EL (cell line): Measurements from ENCODE around the gene XRN2.
"Not testable (repeated sequence)": the region's sequence is repeated elsewhere in the genome, so short reads cannot be mapped to it uniquely, and the experiment has no call there.

ENCODE experiments used
- DNase-seq: peaks from one replicate; pipeline ENCODE4 v3.0.0-alpha.2; 2016

XRN2 gene

DNA sequence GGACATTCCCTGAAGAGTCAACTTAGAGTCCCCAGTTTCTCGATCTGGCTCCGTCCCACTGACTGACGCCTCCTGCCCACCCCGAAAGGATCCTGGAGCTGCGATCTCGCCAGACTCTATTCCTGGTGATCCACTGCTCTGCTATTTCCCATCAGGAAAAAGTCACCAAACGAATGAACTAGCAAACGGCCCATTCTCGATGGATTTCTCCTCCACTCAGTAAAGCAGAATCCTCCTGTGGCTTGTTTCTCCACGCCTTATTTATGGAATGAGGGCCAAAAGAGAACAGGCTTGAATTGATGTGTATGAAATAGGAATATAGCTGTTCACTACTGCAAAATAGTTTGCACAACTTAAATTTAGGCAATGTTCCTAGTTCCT is 88.8 kb downstream of the XRN2 start:
- DNase-seq: no peak

DNA sequence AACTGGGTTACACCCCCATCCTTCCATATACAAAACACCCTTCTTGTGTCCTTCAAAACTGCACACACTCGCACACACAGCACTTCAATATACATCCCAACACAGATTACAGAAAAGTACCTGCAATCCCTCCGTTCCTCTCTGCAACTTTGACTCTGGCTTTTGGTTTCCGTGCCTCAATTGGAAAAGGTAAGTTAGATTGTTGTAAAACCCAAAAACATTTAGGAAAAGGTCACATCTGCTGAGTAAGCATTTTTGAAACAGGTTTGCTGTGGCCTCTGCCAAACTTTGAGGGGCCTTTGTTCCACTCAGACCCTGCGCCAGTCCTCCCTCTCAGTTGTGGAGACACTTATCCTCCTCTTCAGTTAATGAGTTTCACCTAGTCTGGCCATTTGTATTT is 90.0 kb downstream of the XRN2 start:
- no peak for DNase-seq

DNA sequence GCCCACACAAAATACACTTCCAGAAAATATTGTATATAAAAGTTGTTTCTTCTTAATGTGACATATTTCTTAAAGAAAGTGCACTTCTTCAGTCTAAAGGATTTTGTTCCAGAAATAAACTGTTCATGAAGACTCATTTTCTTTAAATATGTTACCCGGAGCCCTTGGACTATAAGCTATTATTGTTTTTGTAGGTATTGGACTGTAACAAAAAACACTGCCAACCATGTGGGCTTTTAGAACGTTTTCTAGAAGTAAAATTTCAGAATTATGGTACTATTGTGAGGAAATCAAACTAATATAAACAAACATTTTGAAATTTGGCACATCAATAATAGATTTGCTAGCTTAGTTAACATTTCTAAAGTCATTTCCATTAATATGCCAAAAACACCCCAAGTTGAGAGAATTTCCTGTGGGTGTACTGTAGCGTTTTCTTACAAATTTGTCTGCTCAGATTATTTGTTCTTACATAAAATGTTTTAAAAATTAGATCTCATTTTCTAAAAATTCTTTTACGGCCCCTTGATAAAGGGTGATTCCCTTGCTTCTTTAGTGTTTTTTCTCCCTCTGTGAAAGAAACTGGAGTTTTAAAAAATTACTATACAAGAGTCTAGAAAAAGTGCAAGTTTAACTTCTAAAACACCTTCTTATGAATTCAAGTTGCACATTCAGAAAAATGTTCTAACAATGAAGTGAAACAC is 90.8 kb downstream of the XRN2 start:
- DNase-seq: no peak

DNA sequence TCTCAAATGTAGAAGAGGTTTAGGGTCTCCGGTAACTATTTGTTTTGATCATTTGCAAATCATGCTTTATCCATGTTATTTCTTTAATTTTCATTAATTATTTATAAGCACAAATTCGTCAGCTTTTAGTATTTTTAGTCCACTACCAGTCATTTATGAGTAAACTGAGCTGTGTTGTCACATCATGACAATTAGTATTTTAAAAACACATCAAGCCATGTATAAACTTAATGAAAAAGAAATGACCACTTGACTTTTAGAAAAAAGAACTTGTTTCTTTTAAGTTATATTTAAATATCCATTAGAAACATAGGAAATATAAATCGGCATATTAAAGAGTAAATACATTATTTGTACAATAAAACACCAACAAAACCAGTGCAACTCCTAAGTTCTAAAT is 91.4 kb downstream of the XRN2 start:
- DNase-seq: no peak

DNA sequence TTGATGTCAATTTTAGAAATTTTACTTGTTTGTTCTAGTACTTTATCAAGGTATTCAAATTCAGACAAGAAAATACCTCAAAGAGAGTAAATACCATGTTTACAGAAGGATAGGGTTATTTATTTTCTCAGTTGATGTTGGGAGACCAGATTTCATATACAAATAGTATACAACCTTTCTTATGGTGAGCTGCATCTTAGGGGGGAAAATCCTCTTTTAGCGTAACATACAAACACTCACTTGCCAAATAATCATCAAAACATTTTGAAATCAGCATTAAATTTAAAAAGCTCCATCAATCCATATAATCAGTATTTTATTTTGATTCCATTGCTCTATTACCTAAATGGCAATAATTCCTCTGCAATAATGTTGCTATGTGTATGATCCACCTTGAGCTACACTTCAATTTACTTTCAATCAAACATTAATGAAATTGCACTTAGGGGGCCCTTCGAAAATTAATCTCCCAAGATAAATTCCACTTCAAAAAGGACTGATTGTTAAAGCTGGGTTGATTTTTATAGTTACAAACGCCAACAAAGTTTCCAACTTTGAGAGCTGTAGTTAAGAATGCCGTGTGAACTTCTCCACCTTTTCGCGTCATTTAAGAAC is 92.0 kb downstream of the XRN2 start:
- no peak for DNase-seq

DNA sequence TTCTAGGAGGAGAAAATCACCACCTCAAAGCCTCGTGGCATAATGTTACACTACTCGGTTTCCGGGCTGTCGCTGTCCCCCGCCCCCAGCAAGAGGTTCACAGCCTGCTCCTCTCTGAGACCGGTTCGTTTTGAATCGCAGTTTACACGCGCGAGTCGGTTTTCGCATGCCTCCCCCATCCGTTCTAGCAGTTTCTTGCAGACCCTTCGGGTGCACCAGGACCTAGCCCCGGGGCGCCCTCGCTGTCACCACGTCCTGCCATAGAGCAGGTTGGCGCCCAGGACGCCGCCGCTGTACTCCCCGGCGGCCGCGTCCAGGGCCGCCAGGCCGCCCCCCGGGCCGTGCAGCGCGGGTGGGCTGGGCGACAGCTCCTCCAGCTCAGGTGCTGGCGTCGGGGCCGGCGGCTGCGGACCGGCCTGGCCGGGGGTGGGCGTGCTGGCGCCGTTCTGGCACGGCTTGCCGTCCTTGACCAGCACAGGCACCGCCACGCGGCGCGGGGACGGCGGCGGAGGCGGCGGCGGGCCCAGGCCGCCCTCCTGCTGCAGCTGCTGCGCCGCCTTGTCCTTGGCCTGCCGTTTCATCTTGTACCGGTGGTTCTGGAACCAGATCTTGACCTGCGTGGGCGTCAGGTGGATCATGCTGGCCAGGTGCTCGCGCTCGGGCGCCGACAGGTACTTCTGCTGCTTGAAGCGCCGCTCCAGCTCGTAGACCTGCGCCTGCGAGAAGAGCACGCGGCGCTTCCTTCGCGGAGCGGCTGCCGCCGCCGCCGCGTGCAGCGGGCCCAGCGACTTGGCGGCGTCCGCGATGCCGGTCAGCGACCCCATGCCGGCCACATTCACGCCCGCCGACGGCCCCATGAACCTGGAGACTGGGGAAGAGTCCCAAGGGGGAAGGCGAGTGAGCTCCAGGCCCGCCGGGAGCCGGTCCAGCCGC is 92.8 kb downstream of the XRN2 start:
- no peak for DNase-seq

DNA sequence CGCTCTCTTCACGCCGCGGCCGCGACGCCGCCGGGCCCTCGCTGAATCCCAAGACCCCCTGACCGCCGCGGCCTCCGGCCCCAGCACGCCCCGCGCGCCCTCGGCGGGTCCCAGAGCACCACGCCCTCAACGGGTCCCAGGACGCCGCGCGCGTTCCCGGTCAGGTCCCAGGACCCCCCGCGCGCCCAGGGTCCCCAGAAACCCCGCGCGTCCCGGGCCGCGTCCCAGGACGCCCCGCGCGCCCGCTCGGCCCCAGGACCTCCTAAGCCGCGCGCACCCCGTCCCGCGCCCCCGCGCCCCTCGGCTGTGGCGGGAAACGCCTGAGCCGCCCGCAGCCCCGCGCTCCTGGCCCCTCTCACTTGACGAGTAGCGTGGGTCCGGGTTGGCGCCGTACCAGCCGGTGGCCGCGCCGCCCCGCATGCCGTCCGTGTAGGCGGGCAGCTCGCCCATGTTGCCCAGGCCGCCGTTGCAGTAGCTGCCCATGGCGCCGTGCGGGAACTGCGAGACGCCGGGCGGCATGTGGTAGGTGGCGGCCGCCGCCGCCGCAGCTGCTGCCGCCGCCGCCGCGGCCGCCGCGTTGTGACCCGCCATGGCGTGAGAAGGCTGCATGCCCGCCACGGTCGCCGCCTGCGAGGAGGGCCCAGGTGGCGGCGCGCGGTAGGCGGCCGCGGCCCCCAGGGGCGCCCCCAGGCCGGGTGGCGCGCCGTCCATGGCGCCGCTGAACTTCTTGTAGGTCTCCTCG is 93.6 kb downstream of the XRN2 start:
- DNase-seq: peak; percentile 23

DNA sequence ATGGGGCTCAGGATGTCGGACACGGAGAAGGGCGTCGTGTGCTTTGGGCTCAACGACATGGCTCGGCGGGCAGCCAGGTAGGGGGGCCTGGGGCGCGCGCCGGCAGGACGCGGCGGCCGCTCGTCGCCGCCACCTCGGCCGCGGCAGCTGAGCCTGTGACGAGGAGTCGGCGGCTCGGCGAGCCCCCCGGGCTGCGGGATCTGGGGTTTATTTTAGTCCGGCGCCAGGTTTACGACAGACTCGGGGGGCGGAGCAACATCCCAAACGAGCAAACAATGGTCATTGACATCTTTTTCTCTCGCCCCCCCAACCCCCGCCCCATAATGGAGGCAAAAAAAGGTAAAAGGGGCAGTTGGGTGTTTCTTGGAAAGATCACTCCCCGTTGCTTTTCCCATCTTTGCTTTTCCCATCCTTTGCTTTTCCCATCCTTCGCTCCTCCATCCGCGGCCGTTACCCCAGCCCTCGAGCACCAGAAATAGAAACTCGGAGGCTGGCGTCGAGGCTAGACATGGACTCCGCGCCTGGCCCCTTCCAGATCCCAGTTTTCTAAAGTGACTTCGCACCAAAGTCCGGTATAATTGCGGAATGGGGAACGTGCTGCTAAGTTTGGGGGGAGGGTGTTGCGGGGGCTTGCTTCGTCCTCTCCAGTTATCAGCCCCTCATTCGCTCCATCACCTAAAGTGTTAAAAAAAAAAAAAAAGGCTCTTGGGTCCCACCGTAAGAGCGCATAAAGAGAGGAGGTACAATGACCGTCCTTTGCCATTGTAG is 94.4 kb downstream of the XRN2 start, which contains the start of gene NKX2-4:
TSS of gene NKX2-4 (minus strand) at position 186 of the 768 bp plus-strand sequence. CDS start at position 59, 127 bp downstream.
- DNase-seq: no peak

DNA sequence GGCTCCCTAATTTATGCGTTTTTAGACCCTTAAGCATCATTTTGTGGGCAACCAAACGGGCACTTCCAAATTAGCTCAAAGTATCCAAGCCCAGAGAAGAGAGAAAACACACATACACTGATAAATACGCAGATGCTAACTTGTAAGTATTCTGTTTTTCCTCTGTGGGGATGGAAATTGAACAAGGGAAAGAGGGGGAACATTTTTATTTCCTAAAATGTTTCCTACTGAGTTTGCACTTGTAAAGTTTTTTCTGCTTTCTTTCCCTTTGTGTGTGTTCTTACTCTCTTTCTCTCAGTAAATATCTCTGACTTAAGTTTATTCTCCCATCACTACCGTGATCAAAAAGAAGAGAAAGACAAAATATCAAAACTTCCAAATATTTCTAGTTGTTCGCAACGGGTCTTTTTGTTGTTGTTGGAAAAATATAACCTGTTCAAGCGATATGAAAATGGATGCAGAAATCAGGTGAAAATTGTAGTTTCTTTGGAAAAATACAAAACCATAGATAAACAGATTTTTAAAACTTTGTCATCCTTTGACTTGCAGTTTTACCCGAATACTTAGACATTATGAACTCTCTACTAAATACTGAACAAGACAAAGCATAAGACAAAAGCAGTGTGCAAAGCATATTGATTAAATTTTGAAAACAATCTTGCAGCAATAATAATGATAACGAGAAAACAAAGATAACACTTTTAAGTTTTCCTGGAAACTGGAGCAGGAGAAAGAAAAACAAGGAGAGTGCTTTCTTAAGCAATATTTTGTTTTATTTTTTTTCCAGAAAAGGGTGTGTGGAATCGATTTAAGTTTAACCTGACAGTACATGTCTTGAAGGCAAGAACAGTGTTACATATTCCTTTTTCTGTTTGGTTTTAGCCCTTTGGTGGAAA is 95.2 kb downstream of the XRN2 start:
- DNase-seq: no peak

DNA sequence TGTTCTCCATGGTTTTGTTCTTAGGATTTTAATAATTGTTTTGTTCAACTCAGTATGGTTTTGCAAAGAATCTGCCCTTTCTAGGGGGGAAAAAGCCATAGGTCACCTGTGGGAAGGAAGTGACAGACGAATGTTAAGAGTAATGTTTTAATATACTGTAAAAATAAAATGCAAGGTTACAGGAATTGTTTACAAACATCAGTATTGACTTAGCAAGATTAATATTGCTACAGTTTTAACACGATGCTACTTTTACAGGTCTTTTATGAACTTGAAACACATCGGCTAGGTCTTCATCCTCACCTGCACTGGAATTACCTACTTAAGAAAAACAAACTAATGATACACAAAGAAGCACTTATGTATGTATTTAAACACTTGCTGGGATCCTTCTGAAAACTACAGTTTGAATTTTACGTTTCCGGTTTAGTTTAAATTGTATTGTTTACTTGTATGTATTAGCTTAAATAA is 95.9 kb downstream of the XRN2 start:
- no peak for DNase-seq

DNA sequence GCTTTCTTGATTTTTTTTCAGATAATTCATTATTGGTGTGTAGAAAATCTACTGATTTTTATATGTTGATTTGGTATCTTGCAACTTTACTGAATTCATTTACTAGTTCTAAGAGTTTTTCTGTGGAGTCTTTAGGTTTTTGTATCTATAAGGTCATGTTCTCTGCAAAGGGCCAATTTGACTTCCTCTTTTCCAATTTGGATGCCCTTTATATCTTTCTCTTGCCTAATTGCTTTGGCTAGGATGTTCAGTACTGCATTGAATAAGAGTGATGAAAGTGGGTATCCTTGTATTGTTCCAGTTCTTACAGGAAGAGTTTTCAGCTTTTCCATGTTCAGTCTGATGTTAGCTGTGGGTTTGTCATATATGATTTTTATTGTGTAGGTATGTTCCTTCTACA is 108.6 kb downstream of the XRN2 start:
- no peak for DNase-seq

DNA sequence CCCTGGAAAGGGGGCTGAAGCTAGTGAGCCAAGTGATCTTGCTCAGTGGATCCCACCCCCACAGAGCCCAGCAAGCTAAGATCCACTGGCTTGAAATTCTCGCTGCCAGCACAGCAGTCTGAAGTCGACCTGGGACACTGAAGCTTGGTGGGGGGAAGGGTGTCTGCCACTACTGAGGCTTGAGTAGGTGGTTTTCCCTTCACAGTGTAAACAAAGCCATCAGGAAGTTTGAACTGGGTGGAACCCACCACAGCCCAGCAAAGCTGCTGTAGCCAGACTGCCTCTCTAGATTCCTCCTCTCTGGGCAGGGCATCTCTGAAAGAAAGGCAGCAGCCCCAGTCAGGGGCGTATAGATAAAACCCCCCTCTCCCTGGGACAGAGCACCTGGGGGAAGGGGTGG is 110.9 kb downstream of the XRN2 start:
- not testable (repeated sequence) for DNase-seq

DNA sequence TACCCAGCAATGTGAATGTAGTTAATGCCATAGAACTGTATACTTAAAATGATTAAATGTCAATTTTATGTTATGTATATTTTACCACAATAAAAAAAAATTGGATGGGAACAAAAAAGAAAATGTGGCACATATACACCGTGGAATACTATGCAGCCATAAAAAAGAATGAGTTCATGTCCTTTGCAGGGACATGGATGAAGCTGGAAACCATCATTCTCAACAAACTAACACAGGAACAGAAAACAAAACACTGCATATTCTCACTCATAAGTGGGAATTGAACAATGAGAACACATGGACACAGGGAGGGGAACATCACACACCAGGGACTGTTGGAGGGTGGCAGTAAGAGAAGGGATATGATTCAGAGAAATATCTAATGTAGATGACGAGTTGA is 116.0 kb downstream of the XRN2 start:
- not testable (repeated sequence) for DNase-seq

DNA sequence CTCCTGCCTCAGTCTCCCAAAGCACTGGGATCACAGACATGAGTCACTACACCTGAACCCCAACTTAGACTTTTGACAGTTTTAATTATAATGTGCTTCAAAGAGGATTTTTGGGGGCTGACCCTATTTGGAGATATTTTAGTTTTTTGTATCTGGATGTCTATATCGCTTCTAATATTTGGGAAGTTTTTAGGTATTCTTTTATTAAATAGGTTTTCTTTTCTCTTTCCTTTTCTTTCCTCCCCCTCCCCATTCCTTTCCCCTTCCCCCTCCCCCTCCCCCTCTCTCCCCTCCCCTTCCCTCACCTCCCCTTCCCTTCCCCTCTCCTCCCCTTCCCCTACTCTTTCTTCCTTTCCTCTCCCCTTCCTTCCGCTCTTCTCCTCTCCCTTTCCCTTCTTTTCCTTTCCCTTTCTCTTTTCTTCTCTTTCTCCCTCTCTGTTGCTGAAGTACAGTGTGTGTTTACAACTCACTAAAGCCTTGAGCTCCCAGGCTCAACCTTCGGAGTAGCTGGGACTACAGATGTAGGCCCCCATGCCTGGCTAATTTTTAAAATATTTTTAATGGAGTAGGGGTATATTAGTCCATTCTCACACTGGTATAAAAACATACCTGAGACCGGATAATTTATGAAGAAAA is 118.6 kb downstream of the XRN2 start:
- DNase-seq: no peak

DNA sequence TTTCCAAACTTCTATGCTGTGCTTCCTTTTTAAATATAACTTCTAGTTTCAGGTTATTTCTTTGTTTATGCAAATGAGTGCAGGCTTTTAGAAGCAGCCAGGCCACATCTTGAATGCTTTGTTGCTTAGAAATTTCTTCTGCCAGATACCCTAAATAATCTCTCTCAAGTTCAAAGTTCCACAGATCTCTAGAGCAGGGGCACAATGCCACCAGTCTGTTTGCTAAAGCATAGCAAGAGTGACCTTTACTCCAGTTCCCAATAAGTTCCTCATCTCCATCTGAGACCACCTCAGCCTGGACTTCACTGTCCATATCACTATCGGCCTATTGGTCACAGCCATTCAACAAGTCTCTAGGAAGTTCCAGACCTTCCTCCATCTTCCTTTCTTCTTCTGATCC is 120.6 kb downstream of the XRN2 start:
- not testable (repeated sequence) for DNase-seq

DNA sequence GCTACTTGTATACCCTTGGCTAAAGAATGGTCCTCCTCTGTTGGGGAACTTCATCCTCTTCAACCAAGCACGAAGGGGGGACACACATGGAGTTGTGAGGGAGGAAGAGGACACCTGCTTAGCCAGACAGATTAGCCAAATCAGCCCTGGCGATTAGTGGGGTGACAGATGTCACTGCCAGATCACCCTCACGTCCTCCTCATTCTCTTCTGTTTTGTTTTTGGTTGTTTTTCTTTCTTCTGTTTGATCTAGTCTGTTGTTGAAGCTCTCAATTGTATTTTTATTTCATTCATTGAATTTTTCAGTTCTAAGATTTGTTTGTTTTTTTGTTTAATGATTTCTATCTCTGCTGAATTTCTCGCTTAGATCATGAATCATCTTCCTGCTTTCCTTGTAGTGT is 121.7 kb downstream of the XRN2 start:
- no peak for DNase-seq

DNA sequence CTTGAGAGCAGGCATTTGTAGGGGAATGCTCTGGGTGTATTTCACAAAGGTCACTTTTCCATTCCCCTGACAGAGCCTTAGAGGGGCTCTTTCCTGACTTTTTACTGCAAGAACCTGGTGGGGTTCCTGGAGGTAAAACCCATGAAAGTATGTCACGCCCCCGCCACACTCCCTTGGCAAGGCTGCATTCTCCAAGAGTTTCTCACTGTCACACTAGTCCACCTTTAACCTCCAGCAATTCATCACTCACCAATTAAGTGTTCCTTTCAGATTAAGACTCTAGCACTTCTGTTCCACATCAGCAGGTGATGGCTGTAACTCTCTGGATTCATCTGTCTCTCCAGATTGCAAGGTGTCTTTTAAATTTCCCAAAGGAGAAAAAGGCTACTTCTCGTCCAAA is 126.9 kb downstream of the XRN2 start:
- DNase-seq: no peak

DNA sequence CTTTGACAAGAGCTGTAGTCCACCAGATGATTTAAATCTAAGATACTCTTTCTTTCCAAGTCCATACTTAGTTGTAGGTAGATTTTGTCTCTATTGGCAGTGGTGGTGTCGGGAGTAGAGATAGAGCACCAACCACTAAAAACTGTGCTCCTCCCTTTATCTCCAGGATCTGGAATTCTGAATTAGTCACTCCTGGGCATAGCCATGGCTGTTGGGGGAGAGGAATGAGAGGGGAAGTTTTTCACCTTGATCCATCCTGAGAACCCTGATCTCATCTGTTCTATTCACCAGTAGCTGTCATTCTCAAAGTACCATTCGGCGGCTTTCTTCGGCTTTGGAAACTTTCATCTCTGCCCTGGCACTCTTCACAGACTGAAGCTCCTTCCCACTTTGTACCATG is 129.8 kb downstream of the XRN2 start:
- peak; percentile 52 for DNase-seq

DNA sequence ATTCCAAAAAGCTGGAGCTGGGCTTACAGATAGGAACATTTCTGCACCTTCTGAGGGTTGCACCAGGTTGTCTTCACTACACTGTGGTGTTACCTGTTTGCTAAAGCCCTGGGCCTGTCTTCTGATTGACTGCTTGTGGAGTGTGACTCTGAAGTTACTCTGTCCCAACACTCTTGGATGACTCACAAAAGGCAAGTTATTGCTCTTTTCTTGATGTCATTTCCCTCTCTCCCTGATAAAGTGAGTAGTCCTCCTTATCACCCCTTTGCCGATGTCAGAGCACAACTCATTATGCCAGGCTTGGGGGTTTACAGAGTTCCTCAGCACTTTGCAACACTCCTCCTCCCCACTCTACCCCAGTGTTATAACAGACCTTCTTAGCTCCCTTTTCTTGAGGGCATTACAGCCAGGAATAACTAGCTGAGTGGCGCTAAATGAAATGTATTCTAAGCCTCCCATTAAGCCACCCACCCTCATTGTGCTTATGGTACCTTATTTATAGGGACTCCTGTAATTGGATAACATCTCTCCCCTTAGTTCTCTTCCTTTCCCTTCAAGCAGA is 130.3 kb downstream of the XRN2 start:
- peak; percentile 67 for DNase-seq

DNA sequence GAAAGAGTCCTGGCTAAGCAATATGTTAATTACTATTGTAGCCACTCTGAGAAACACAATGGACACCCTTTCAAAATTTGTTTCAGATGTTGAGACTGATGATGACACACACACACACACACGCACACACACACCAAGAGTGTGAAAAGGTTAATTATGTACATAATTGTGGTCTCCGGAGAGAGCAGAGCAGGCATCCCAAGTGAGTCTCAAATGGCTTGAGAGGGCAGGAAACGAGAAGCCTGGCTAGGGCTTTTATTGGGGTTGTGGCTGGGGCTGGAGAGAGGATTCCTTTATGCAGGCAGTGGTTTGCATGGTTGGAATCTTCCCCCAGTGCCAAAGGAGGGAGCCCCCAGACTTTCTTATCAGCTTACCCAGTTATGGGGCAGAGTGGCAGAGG is 132.4 kb downstream of the XRN2 start:
- DNase-seq: peak; percentile 39
